HG03103 (cell line): ENCODE data around the gene BID.

ENCODE experiments used
- ATAC-seq: cut with Tn5 transposase; IDR thresholded peaks from one replicate; pipeline ENCODE4 v1.9.1; 2021; ENCODE audit warnings: low read depth; ENCODE audit not compliant: unreplicated experiment

The BID gene

DNA sequence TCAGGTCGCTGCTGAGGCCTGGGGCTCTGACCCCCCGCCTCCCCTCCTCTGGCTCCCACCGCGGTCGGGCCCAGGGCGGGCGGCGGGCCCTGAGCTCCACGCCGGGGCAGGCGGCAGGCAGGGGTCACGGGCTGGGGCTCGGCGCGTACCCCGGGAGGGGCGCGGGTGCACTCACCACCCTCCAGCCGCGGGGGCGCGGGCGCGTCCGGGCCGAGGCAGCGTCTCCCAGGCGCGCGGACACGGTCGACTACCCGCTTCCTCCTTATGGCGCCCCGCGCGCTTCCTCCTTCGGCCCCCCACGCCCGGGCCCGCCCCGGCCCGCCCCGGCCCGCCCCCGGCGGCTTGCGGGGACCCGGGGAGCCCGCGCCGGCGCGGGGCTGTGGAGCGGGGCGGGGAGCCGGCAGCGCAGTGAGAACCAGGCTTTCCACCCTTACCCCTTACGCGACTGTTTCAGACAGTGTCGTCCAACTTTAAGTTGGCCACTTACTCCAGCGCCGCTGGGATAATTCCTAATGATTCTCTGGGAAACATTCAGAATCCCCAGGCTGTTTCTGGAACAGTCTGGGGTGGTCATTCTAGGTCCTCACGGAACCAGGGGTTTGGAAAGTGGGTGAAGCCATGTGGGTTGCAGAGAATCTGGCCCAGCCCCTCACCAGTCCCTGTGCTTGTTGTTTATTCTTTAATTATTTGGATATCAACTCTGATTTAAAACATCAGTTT is at the start of gene BID:
TSS of gene BID (minus strand) at position 264 of the 720 bp plus-strand sequence. CDS start 24,353 bp downstream, outside the sequence.
- ATAC-seq = no peak

DNA sequence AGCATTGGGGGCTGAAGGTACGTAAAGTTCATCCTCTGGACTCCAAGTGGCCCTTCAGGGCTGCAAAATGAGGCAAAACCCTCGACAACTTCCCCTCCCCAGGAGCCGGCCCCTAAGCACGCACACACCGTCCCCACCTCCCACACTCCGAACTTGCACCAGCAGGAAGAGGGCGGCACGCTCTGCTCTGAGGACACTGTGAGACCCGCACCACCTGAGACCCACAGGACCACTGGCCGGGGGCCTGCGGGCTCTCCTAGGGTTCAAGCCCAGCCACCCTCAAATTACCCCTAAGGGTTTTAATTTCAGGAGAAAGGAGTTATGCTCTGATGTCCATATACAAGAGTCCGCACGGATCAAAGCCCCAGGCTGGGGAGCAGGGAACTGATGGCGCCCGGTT is 49.7 kb upstream of the BID start:
- ATAC-seq = no peak

DNA sequence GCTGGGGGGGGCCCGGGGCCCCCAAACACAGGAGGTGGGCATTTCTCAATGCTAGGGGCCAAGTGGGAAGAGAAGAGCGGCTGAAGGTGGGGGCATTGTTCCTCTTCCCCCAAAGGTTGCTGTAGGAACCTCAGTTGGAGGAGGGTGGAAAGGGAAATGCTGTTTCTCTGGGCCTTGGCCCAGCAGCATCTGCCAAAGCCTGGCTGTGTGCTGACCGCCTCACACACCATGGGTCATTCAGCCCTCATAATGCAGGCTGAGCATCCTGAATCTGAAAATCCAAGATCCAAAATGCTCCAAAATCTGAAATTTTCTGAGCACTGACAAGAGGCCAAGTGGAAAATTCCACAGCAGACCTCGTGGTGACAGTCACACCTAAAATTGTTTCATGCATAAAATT is 49.0 kb upstream of the BID start:
- no peak for ATAC-seq

DNA sequence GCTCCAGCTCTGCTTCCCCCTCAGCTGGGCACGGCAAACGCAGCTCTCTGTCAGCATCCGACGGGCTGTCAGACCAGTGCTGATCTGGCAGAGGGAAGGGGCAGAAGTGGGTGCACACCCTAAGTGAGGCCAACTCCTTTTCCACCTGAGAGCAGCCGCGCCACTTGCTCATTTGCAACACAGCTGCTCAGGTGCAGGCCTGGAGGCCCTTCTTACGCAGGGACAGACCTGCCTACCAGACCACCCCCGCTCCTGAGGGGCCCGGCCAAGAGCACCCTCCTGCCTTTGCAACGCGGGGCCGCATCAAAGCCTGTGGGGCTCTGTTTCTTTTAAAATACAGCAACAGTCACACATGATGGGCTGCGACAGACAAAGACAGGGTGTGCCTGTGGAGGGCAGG is 47.8 kb upstream of the BID start:
- ATAC-seq = no peak

- no peak for ATAC-seq
These were observed 46.7 kb upstream of the BID start for GRCh38 chr22:17820879-17821439.

DNA sequence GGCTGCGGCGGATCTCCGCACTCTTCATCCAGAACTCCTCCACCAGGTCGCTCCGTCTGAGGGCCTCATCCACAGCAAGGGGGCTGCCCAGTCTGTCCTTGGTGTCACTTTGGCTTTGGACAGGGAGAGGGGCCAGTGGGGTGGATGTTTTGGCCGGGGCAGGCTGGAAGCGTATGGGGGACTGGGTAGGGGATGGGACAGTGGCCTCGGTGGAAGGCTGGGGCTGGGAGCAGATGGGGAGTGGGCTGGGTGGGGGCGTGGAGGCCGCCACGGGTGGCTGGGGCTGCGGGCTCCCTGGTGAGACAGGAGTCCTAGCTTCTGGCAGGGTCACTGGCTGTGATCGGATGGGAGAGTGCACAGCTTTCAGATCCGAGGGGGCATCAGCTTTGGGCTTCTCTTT is 44.4 kb upstream of the BID start:
- ATAC-seq = no peak

DNA sequence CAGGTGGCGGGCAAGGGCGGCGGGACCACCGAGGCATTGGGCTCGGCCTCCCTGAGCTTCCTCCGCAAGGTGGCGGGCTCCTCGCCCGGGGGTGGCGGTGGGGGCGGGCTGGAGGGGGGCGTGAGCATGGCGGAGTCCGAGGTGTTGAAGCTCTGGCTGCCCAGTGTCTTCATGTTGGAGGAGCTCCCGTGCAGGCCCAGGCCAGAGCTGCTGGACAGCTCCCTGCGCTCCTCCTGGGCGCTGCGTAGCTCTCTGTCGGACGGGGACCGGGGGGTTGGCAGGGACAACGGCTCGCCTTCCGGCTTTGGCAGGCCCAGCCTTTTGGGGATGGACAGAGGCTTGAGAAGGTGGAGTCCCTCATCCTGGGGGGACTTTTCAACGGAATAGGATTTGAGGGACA is 43.9 kb upstream of the BID start:
- no peak for ATAC-seq

DNA sequence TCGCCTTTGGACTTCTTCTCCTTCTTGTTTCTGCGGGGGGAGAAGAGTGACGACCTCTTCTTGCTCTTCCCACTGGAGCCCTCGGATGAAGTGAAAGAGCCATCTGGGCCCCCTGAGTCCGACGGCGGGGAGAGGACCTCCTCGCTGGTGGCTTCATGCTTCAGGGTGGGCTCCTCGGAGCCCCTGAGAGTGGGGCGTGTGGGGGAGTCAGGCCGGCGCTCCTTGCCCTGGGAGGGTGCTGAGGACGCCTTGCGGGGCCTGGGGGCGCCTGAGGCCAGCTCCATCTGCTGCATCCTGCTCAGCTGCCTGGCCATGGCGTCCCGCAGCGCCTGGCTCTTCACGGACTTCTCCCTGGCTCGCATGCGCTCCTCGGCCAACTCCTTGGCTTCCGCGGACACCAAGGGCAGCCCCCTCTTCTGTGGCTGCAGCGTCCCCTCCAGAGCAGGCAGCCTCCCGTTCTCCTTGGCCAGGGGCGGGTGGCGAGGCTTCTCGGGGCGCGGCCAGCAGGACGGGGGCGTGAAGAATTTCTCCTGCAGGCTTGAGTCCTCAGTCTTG is 43.3 kb upstream of the BID start:
- no peak for ATAC-seq

DNA sequence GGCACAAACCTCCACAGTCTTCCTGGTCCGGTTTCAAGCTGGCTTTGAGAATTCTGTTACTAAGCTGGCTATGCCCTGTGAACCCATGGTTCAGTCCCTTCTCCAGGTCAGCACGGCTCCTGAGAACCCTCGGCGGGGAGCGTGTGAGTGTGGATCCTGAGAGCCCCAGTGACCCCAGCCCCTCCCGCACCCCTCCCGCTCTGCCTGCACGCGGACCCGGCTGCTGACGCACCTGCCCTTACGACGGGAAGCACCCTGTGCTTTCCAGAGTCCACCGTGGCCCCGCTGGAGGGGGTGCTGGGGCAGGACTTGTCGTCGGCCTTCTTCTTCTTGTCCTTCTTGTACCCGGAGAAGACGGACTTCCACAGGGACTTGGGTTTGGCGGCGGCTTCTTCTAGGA is 42.8 kb upstream of the BID start:
- ATAC-seq = no peak

DNA sequence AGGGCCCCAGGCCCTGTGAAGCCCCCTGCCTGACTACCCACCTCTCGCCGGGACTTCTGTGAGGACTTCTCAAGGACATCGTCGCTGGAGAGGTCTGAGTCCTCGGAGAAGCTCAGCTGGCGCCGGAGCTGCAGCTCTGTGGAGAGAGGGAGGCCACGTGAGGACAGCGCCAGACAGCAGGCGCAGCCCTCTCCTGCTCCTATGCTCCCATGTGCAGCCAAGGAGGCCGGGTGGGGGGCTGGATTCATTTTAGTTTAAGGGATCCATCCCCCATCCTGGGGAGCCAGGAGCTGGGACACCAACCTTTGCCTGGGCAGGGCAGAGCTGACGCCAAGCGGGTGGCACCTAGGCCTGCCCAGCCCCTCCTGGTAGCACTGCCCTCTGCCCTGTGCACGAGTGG is 42.4 kb upstream of the BID start:
- ATAC-seq = no peak

DNA sequence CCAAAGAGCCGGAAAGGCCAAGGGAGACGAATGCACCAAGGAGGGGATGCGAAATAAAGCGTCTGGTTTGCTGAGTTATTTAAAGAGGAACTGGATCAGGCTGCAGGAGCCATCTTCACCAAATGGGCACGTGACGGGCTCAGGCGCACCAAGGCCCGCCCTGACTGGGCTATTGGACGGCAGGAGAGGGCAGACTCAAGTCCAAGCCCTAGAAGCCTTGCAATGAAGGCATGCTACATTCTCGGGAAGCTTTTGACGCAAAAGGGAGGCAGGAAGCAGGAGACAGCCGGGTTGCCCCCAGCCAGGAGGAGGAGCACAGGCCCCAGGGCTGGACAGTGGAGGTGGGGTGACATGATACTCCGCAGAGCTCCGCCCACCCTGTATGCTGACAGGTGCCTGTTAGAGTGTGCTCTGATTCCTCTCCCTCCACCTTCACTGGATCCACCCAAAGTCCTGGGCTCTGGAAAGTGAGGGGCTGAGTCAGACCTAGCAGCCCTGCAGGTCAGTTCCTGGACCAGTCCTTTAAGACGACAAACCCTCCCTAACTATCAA is 41.5 kb upstream of the BID start:
- no peak for ATAC-seq

GRCh38 chr22:17814830-17815229 is 40.6 kb upstream of the BID start:
- no peak for ATAC-seq

GRCh38 chr22:17814084-17814483 is 39.8 kb upstream of the BID start:
- ATAC-seq = no peak

GRCh38 chr22:17811119-17811518 is 36.9 kb upstream of the BID start:
- ATAC-seq = no peak

DNA sequence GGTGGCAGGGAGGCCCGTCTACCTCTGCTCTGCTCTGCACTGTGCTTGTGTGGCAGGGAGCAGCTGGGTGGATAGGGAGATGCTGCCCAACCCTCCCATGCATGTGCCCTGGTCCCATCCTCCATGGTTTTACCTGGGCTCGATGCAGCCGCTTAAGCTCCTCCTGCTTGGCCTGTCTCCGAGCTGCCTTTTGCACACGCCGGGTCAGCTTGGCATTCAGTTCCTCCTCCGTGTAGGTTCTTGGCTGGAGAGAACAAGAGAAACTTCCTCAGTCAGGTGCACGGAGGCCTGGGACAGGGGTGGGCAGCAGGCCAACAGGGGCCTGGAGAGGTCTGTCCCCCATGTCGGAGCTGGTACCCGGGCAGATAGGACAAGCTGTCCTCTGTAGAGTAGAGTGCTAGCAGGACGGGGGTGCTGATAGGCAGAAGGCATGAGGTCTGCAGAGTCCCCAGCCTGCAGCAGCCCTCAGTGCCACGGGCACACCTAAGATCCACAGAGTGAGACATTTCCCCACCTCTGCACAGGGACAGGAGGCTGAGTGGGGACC is 36.4 kb upstream of the BID start:
- ATAC-seq = no peak

GRCh38 chr22:17808693-17809403 is 34.6 kb upstream of the BID start:
- ATAC-seq = no peak

GRCh38 chr22:17807578-17808410 is 33.5 kb upstream of the BID start:
- ATAC-seq = no peak

- ATAC-seq = no peak
These were observed 32.8 kb upstream of the BID start for GRCh38 chr22:17807086-17807485.

- ATAC-seq = no peak
These were observed 32.2 kb upstream of the BID start for GRCh38 chr22:17806437-17806836.
